ENCODE measurements around the gene RANGAP1. TPM values are rescaled to one million over a fixed set of nuclear protein-coding genes. Genes with fewer than 3 reads are reported as not detected.

The RANGAP1 gene
- total and polyA plus RNA-seq, 2 of the 13 experiments (the other 11 are each of a cell fraction or from before 2014, with no cell fraction given), result 51.8 to 83.9 TPM

- peak; percentile 47; the same call in 1 of the 2 replicates for TF ChIP-seq ZNF687 (CRISPR knock-in tag; IDR thresholded peaks at IDR 0.05)
Measured at GRCh38 chr22:41241133-41241676, 44.8 kb downstream of the RANGAP1 start (continued).

GRCh38 chr22:41240377-41241132 lies 45.4 kb downstream of the RANGAP1 start, which contains the start of gene CHADL:
Gene CHADL (minus strand): TSS chr22:41240931. CDS start chr22:41240881, 50 bp downstream.
- peak; percentile 84 for ATAC-seq
- TSS peak; percentile 41 for BruUV-seq (replicated peaks)
- CTCF ChIA-PET (ENCODE audit: low intra/inter-chr PET ratio, low total read pairs), result no interaction called here
- peak within 1 kb of the TSS; percentile 68 for H3K9ac ChIP-seq (ENCODE audit: insufficient read depth, low read depth, low read length)
- in situ Hi-C loops (cut with HindIII; ENCODE audit: extremely low pct_ligation_motif_present, low pct_unique_long_range_greater_than_20kb), result no loop called here
- peak within 1 kb of the TSS; percentile 56 to 74 (median 57) for H3K4me3 ChIP-seq (replicated peaks in 1 of 3; ENCODE audit: insufficient read depth in 1 of 3, low read depth in 2 of 3, low read length in 3 of 3)
- H2AFZ ChIP-seq (ENCODE audit: low read length), result no peak within 1 kb of the TSS
- H3K27me3 ChIP-seq (ENCODE audit: control insufficient read depth in 1 of 2, insufficient read depth in 2 of 2, low read length in 2 of 2), result no peaks in the 10 kb centered on the region
- no peaks in the 10 kb centered on the region; a peak in 1 of 5 replicates for H3K36me3 ChIP-seq (replicated peaks in 1 of 2; ENCODE audit: control insufficient read depth in 1 of 2, insufficient read depth in 2 of 2, low read length in 2 of 2)
- intact Hi-C loops (cut with micrococcal nuclease; ENCODE audit: unreplicated experiment), result no loop called here
- H3K4me1 ChIP-seq (ENCODE audit: insufficient read depth, low read length), result peaks cover 21% of the 10 kb centered on the region
- no peaks in the 10 kb centered on the region for H4K20me1 ChIP-seq (ENCODE audit: insufficient read depth, low read length)
- H3K79me2 ChIP-seq (ENCODE audit: insufficient read depth, low read length), result no peaks in the 10 kb centered on the region
- FAIRE-seq, result no peak
- peak within 1 kb of the TSS; percentile 90 for H3K4me2 ChIP-seq (ENCODE audit: low read depth, low read length)
- POLR2A ChIA-PET, result interaction anchor here (1.0 to 1.5 kb wide), 2 partner anchors 45 to 141 kb away, joined by 3 to 5 read pairs; partner anchors contain the start of genes RANGAP1 and TEF
- no peaks in the 10 kb centered on the region for H3K9me3 ChIP-seq (ENCODE audit: low read length)
- peak; percentile 58 for DNase-seq (ENCODE audit: low spot score)
- peak within 1 kb of the TSS; percentile 24 for H3K27ac ChIP-seq (ENCODE audit: extremely low read length, insufficient read depth, low read length)
- WGBS (ENCODE audit: low lambda C conversion rate), result 6% methylated on average over 14 of the region's 24 CpGs
- TF ChIP-seq ARID5B (CRISPR knock-in tag; IDR thresholded peaks at IDR 0.05), result peak; percentile 39; the same call in 1 of the 2 replicates
- TF ChIP-seq MYC (CRISPR knock-in tag; IDR thresholded peaks at IDR 0.05; ENCODE audit: borderline replicate concordance), result peak; percentile 36; the same call in 1 of the 2 replicates
- TF ChIP-seq ZNF883 (CRISPR knock-in tag; IDR thresholded peaks at IDR 0.05; ENCODE audit: not compliant biosample characterization), result peak; percentile 61
- peak; percentile 80 for TF ChIP-seq PATZ1 (CRISPR knock-in tag; IDR thresholded peaks at IDR 0.05)
- TF ChIP-seq ZNF292 (CRISPR knock-in tag; IDR thresholded peaks at IDR 0.05; ENCODE audit: borderline replicate concordance, low read depth), result peak; percentile 51; the same call in 1 of the 2 replicates
- TF ChIP-seq CBX5 (CRISPR knock-in tag; IDR thresholded peaks at IDR 0.05; ENCODE audit: borderline replicate concordance), result 0 out of 2 replicates have a peak, but pooled peaks have one; percentile 37
- no peak for TF ChIP-seq ZNF180 (CRISPR knock-in tag; IDR thresholded peaks at IDR 0.05; ENCODE audit: borderline replicate concordance, low read depth)
- TF ChIP-seq PITX1 (CRISPR knock-in tag; IDR thresholded peaks at IDR 0.05), result peak; percentile 23; the same call in 1 of the 2 replicates
- TF ChIP-seq PHF8 (CRISPR knock-in tag; IDR thresholded peaks at IDR 0.05), result peak; percentile 63
